HepG2 (cell line): ENCODE measurements around the gene TNP2. TPM values are rescaled to one million over a fixed set of nuclear protein-coding genes. Genes with fewer than 3 reads are reported as not detected.

Experiments
- BORCS8-MEF2B ChIP-seq: sonication (generic); formaldehyde crosslinking; IDR thresholded peaks from 2 replicates; pipeline ENCODE4 v1.8.0; 2022; ENCODE audit warnings: mild to moderate bottlenecking, missing genetic modification reagents
- CC2D1A ChIP-seq: sonication (generic); formaldehyde crosslinking; IDR thresholded peaks from 2 replicates; pipeline ENCODE4 v1.8.1; 2023; ENCODE audit warnings: mild to moderate bottlenecking, missing genetic modification reagents
- FOXJ3 ChIP-seq: sonication (generic); formaldehyde crosslinking; IDR thresholded peaks from 2 replicates; pipeline ENCODE4 v1.4.0; 2020; ENCODE audit warnings: missing genetic modification reagents, mild to moderate bottlenecking, borderline replicate concordance
- TBL1XR1 ChIP-seq: fragments of 150-350 bp; IDR thresholded peaks from 2 replicates; pipeline ENCODE4 v1.6.1; 2014; ENCODE audit warnings: borderline replicate concordance, low read length; ENCODE audit not compliant: partially characterized antibody
- TBX2 ChIP-seq: sonication (generic); formaldehyde crosslinking; IDR thresholded peaks from 2 replicates; pipeline ENCODE4 v1.5.0; 2020; ENCODE audit warnings: missing genetic modification reagents, mild to moderate bottlenecking, borderline replicate concordance
- THAP8 ChIP-seq: sonication (generic); formaldehyde crosslinking; IDR thresholded peaks from 2 replicates; pipeline ENCODE4 v1.5.1; 2020; ENCODE audit warnings: missing genetic modification reagents, mild to moderate bottlenecking, borderline replicate concordance
- TRIM22 ChIP-seq: fragments of 450-650 bp; IDR thresholded peaks from 2 replicates; pipeline ENCODE4 v1.6.1; 2017
- ZC3H4 ChIP-seq: sonication (generic); formaldehyde crosslinking; IDR thresholded peaks from 2 replicates; pipeline ENCODE4 v1.4.0; 2020; ENCODE audit warnings: missing genetic modification reagents, borderline replicate concordance
- ZNF484 ChIP-seq: sonication (generic); formaldehyde crosslinking; IDR thresholded peaks from 2 replicates; pipeline ENCODE4 v1.5.1; 2020; ENCODE audit warnings: mild to moderate bottlenecking, low read depth, missing genetic modification reagents, borderline replicate concordance
- ZNF639 ChIP-seq: conservative IDR thresholded peaks from 2 replicates; pipeline ENCODE4 v1.6.1; 2018; ENCODE audit warnings: missing genetic modification reagents
- ZNF678 ChIP-seq: sonication (generic); formaldehyde crosslinking; IDR thresholded peaks from 2 replicates; pipeline ENCODE4 v1.4.0; 2020; ENCODE audit warnings: mild to moderate bottlenecking, missing genetic modification reagents
- polyA plus RNA-seq, 8 experiments: library from polyadenylated mRNA; depleted of rRNA in 3 of 8; stranded (reverse) in 7 of 8; unstranded in 1 of 8; fragments of >200 nt; fragmentation: Illumina TruSeq in 4 of 8; extraction: Trizol in 4 of 8; gene quantifications; 2 replicates each; pipeline versions ENCODE4 v1.2.1 to v1.2.3, GENCODE V29; 2011 to 2016; ENCODE audit warnings: low read depth in 4 of 8, missing spikeins in 1 of 8, mixed read lengths in 1 of 8; ENCODE audit not compliant: insufficient read depth in 1 of 8
- total RNA-seq, 5 experiments: library from RNA; depleted of rRNA; stranded (reverse); fragments of >200 nt; fragmentation: Illumina TruSeq; extraction: Trizol; gene quantifications; 2 replicates each; pipeline ENCODE4 v1.2.3, GENCODE V29; 2016; ENCODE audit warnings: low read depth in 1 of 5
- TF ChIP-seq, protein P1 (sequence below): sonication (generic); formaldehyde crosslinking; IDR thresholded peaks from 2 replicates; pipeline ENCODE4 v1.4.0; 2020; ENCODE audit warnings: missing genetic modification reagents, mild to moderate bottlenecking, borderline replicate concordance
- TF ChIP-seq, protein P2 (sequence below): sonication (generic); formaldehyde crosslinking; conservative IDR thresholded peaks from 2 replicates; pipeline ENCODE4 v1.4.0; 2020; ENCODE audit warnings: missing genetic modification reagents
- TF ChIP-seq, protein P3 (sequence below): sonication (generic); formaldehyde crosslinking; IDR thresholded peaks from 2 replicates; pipeline ENCODE4 v1.4.0; 2020; ENCODE audit warnings: missing genetic modification reagents
- TF ChIP-seq, protein P4 (sequence below): sonication (generic); formaldehyde crosslinking; IDR thresholded peaks from 2 replicates; pipeline ENCODE4 v1.5.0; 2020; ENCODE audit warnings: missing genetic modification reagents

Gene TNP2
- total and polyA plus RNA-seq, 2 of the 13 experiments (the other 11 are each of a cell fraction or from before 2014, with no cell fraction given) = not detected

GRCh38 chr16:11307639-11308492 lies 38.7 kb upstream of the TNP2 start (continued):
- TF ChIP-seq, protein P1, sequence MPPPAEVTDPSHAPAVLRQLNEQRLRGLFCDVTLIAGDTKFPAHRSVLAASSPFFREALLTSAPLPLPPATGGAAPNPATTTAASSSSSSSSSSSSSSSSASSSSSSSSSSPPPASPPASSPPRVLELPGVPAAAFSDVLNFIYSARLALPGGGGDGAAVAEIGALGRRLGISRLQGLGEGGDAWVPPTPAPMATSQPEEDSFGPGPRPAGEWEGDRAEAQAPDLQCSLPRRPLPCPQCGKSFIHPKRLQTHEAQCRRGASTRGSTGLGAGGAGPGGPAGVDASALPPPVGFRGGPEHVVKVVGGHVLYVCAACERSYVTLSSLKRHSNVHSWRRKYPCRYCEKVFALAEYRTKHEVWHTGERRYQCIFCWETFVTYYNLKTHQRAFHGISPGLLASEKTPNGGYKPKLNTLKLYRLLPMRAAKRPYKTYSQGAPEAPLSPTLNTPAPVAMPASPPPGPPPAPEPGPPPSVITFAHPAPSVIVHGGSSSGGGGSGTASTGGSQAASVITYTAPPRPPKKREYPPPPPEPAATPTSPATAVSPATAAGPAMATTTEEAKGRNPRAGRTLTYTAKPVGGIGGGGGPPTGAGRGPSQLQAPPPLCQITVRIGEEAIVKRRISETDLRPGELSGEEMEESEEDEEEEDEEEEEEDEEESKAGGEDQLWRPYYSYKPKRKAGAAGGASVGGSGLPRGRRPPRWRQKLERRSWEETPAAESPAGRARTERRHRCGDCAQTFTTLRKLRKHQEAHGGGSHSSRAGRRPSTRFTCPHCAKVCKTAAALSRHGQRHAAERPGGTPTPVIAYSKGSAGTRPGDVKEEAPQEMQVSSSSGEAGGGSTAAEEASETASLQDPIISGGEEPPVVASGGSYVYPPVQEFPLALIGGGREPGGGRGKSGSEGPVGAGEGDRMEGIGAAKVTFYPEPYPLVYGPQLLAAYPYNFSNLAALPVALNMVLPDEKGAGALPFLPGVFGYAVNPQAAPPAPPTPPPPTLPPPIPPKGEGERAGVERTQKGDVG (CRISPR knock-in tag) = peak; percentile 76; the same call in 1 of the 2 replicates
- TF ChIP-seq TBX2 (CRISPR knock-in tag) (peak; percentile 52; the same call in 1 of the 2 replicates), CC2D1A (peak; percentile 28; the same call in 1 of the 2 replicates), TBL1XR1 (no peak), FOXJ3 (CRISPR knock-in tag) (no peak), TRIM22 (no peak), ZNF639 (CRISPR knock-in tag) (0 out of 2 replicates have a peak, but pooled peaks have one; percentile 21), ZNF678 (peak; percentile 77; the same call in 1 of the 2 replicates), ZNF484 (CRISPR knock-in tag) (0 out of 2 replicates have a peak, but pooled peaks have one; percentile 71), ZC3H4 (CRISPR knock-in tag) (no peak), THAP8 (CRISPR knock-in tag) (no peak), BORCS8-MEF2B (CRISPR knock-in tag) (0 out of 2 replicates have a peak, but pooled peaks have one; percentile 34)
- TF ChIP-seq, protein P2, sequence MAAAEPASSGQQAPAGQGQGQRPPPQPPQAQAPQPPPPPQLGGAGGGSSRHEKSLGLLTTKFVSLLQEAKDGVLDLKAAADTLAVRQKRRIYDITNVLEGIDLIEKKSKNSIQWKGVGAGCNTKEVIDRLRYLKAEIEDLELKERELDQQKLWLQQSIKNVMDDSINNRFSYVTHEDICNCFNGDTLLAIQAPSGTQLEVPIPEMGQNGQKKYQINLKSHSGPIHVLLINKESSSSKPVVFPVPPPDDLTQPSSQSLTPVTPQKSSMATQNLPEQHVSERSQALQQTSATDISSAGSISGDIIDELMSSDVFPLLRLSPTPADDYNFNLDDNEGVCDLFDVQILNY = no peak
- TF ChIP-seq, protein P3, sequence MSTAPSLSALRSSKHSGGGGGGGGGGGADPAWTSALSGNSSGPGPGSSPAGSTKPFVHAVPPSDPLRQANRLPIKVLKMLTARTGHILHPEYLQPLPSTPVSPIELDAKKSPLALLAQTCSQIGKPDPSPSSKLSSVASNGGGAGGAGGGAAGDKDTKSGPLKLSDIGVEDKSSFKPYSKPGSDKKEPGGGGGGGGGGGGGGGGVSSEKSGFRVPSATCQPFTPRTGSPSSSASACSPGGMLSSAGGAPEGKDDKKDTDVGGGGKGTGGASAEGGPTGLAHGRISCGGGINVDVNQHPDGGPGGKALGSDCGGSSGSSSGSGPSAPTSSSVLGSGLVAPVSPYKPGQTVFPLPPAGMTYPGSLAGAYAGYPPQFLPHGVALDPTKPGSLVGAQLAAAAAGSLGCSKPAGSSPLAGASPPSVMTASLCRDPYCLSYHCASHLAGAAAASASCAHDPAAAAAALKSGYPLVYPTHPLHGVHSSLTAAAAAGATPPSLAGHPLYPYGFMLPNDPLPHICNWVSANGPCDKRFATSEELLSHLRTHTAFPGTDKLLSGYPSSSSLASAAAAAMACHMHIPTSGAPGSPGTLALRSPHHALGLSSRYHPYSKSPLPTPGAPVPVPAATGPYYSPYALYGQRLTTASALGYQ (CRISPR knock-in tag) = no peak
- TF ChIP-seq, protein P4, sequence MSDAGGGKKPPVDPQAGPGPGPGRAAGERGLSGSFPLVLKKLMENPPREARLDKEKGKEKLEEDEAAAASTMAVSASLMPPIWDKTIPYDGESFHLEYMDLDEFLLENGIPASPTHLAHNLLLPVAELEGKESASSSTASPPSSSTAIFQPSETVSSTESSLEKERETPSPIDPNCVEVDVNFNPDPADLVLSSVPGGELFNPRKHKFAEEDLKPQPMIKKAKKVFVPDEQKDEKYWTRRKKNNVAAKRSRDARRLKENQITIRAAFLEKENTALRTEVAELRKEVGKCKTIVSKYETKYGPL = no peak
